Gastrocnemius medialis (tissue), 4 donors: Measurements from ENCODE around the gene LRP5.

Source experiments
- CTCF ChIP-seq, 5 experiments: fragments of 450-650 bp in 3 of 5; fragments of 200-600 bp in 2 of 5; sonication (generic) in 2 of 5; IDR thresholded peaks in 4 of 5; conservative IDR thresholded peaks in 1 of 5; 1 replicate in 4 of 5; 2 replicates in 1 of 5; pipeline ENCODE4 v1.5.1; 2016 to 2019; ENCODE audit warnings: antibody characterized with exemption in 5 of 5, mild to moderate bottlenecking in 3 of 5, moderate library complexity in 3 of 5
- POLR2A ChIP-seq, 2 donors: fragments of 450-650 bp; IDR thresholded peaks; one replicate each; pipeline ENCODE4 v1.6.1; 2017; ENCODE audit warnings: antibody characterized with exemption in 2 of 2, mild to moderate bottlenecking in 2 of 2, moderate library complexity in 2 of 2

- TF ChIP-seq POLR2A (IDR thresholded peaks at IDR 0.05) (no peak), CTCF (IDR thresholded peaks at IDR 0.05 in 4 of 5, conservative IDR thresholded peaks at IDR 0.05 in 1 of 5) (no peak)
Observed at GRCh38 chr11:68264244-68264643, 48.1 kb upstream of the LRP5 start.
